H9 (cell line): ENCODE data around the gene MSMB. TPM values are rescaled to one million over a fixed set of nuclear protein-coding genes. Genes with fewer than 3 reads are reported as not detected.

ENCODE experiments used
- DNase-seq: peaks from one replicate; pipeline ENCODE4 v3.0.0-alpha.2; 2017
- H2AFZ ChIP-seq: one replicate; pipeline ENCODE4 v1.6.1; 2013; ENCODE audit warnings: mild to moderate bottlenecking, low read length, control low read depth, moderate library complexity
- H2AK5ac ChIP-seq: 2 replicates; pipeline ENCODE4 v1.6.1; 2013; ENCODE audit warnings: low read length, control low read depth, mixed read lengths; ENCODE audit not compliant: insufficient read length
- H2BK120ac ChIP-seq: one replicate; pipeline ENCODE4 v1.6.1; 2013; ENCODE audit warnings: low read depth, mild to moderate bottlenecking, low read length, control low read depth, inconsistent platforms; ENCODE audit not compliant: poor library complexity, severe bottlenecking
- H2BK12ac ChIP-seq: 2 replicates; pipeline ENCODE4 v1.6.1; 2013; ENCODE audit warnings: low read length, control low read depth, mixed read lengths, low read depth; ENCODE audit not compliant: insufficient read length
- H2BK15ac ChIP-seq: 2 replicates; pipeline ENCODE4 v1.6.1; 2013; ENCODE audit warnings: low read depth, low read length, control low read depth
- H2BK20ac ChIP-seq: one replicate; pipeline ENCODE4 v1.6.1; 2013; ENCODE audit warnings: low read depth, mild to moderate bottlenecking, low read length, control low read depth, inconsistent platforms; ENCODE audit not compliant: poor library complexity, severe bottlenecking
- H2BK5ac ChIP-seq: 2 replicates; pipeline ENCODE4 v1.6.1; 2013; ENCODE audit warnings: low read length, control low read depth, mixed read lengths; ENCODE audit not compliant: insufficient read length
- H3K14ac ChIP-seq: 2 replicates; pipeline ENCODE4 v1.6.1; 2013; ENCODE audit warnings: low read length, control low read depth; ENCODE audit not compliant: insufficient read depth
- H3K18ac ChIP-seq: 2 replicates; pipeline ENCODE4 v1.6.1; 2013; ENCODE audit warnings: low read depth, mild to moderate bottlenecking, mixed read lengths, low read length, control low read depth; ENCODE audit not compliant: insufficient read length
- H3K23ac ChIP-seq: 2 replicates; pipeline ENCODE4 v1.6.1; 2013; ENCODE audit warnings: low read length, control low read depth, mixed read lengths, low read depth; ENCODE audit not compliant: insufficient read length
- H3K23me2 ChIP-seq: 2 replicates; pipeline ENCODE4 v1.6.1; 2013; ENCODE audit warnings: low read depth, mild to moderate bottlenecking, mixed read lengths, low read length, control low read depth; ENCODE audit not compliant: insufficient read length, poor library complexity, severe bottlenecking
- H3K27ac ChIP-seq: 2 replicates; pipeline ENCODE4 v1.5.1; 2013; ENCODE audit warnings: low read length, control low read depth, mixed read lengths, low read depth; ENCODE audit not compliant: insufficient read length
- H3K27me3 ChIP-seq: 2 replicates; pipeline ENCODE4 v1.6.1; 2013; ENCODE audit warnings: low read length, control low read depth, inconsistent platforms; ENCODE audit not compliant: insufficient read depth
- H3K4ac ChIP-seq: 2 replicates; pipeline ENCODE4 v1.6.1; 2013; ENCODE audit warnings: low read depth, mild to moderate bottlenecking, control low read depth, inconsistent platforms, low read length, moderate library complexity
- H3K4me1 ChIP-seq: 2 replicates; pipeline ENCODE4 v1.6.1; 2013; ENCODE audit warnings: low read length, control low read depth, inconsistent platforms; ENCODE audit not compliant: insufficient read depth
- H3K4me2 ChIP-seq: 2 replicates; pipeline ENCODE4 v1.6.1; 2013; ENCODE audit warnings: low read length, control low read depth, mixed read lengths; ENCODE audit not compliant: insufficient read length, insufficient read depth
- H3K56ac ChIP-seq: 2 replicates; pipeline ENCODE4 v1.6.1; 2013; ENCODE audit warnings: low read depth, mild to moderate bottlenecking, mixed read lengths, low read length, control low read depth; ENCODE audit not compliant: insufficient read length
- H3K79me1 ChIP-seq: 2 replicates; pipeline ENCODE4 v1.6.1; 2013; ENCODE audit warnings: low read depth, mild to moderate bottlenecking, moderate library complexity, low read length, control low read depth, inconsistent platforms; ENCODE audit not compliant: insufficient read depth, poor library complexity, severe bottlenecking
- H3K79me2 ChIP-seq: 2 replicates; pipeline ENCODE4 v1.6.1; 2013; ENCODE audit warnings: low read length, control low read depth, inconsistent platforms; ENCODE audit not compliant: insufficient read depth
- H3K9ac ChIP-seq: 2 replicates; pipeline ENCODE4 v1.6.1; 2013; ENCODE audit warnings: low read length, control low read depth, mixed read lengths; ENCODE audit not compliant: insufficient read length; ENCODE audit errors: extremely low read depth
- H3K9me3 ChIP-seq: one replicate; pipeline ENCODE4 v1.6.1; 2013; ENCODE audit warnings: low read depth, low read length, inconsistent platforms; ENCODE audit not compliant: control insufficient read depth
- H3T11ph ChIP-seq: one replicate; pipeline ENCODE4 v1.6.1; 2013; ENCODE audit warnings: mild to moderate bottlenecking, low read length, control low read depth, inconsistent platforms
- H4K20me1 ChIP-seq: one replicate; pipeline ENCODE4 v1.6.1; 2013; ENCODE audit not compliant: control insufficient read depth, insufficient read length, insufficient read depth
- H4K5ac ChIP-seq: 2 replicates; pipeline ENCODE4 v1.6.1; 2013; ENCODE audit warnings: low read depth, mild to moderate bottlenecking, mixed read lengths, low read length, control low read depth; ENCODE audit not compliant: insufficient read length
- H4K8ac ChIP-seq: replicated peaks from 2 replicates; pipeline ENCODE4 v1.6.1; 2013; ENCODE audit warnings: low read length, control low read depth, mixed read lengths, low read depth; ENCODE audit not compliant: insufficient read length
- H4K91ac ChIP-seq: 2 replicates; pipeline ENCODE4 v1.6.1; 2013; ENCODE audit warnings: low read depth, mild to moderate bottlenecking, moderate library complexity, mixed read lengths, low read length, control low read depth; ENCODE audit not compliant: insufficient read length
- H3K27ac Mint-ChIP-seq, 3 experiments: 2 replicates in 2 of 3; 3 replicates in 1 of 3; pipeline ENCODE4 v1.8.0; 2020 to 2021; ENCODE audit warnings: mixed read lengths in 3 of 3, mild to moderate bottlenecking in 1 of 3, moderate library complexity in 1 of 3
- H3K27me3 Mint-ChIP-seq: 2 replicates; pipeline ENCODE4 v1.8.0; 2021; ENCODE audit warnings: low read depth, mild to moderate bottlenecking, moderate library complexity, mixed read lengths
- H3K36me3 Mint-ChIP-seq, 3 experiments: 2 replicates in 2 of 3; 3 replicates in 1 of 3; pipeline ENCODE4 v1.8.0; 2020 to 2021; ENCODE audit warnings: low read depth in 3 of 3, mixed read lengths in 3 of 3; ENCODE audit not compliant: insufficient read depth in 1 of 3
- H3K4me1 Mint-ChIP-seq, 2 experiments: 2 replicates each; pipeline ENCODE4 v1.8.0; 2020; ENCODE audit warnings: mixed read lengths in 2 of 2
- H3K4me3 Mint-ChIP-seq, 2 experiments: 2 replicates in 1 of 2; 3 replicates in 1 of 2; pipeline ENCODE4 v1.8.0; 2020 to 2021; ENCODE audit warnings: mild to moderate bottlenecking in 2 of 2, mixed read lengths in 2 of 2, moderate library complexity in 1 of 2
- H3K9me3 Mint-ChIP-seq, 2 experiments: 2 replicates in 1 of 2; 3 replicates in 1 of 2; pipeline ENCODE4 v1.8.0; 2020; ENCODE audit warnings: mild to moderate bottlenecking in 2 of 2, mixed read lengths in 2 of 2, moderate library complexity in 1 of 2
- WGBS: extraction: QIAGEN DNeasy Blood & Tissue Kit; methylation state at CpG from one replicate; pipeline ENCODE4 v1.1.7; 2013; ENCODE audit warnings: missing lambda C conversion rate, low lambda C conversion rate, mixed read lengths; ENCODE audit not compliant: insufficient read length; ENCODE audit errors: extremely low coverage; 5-methylcytosine and 5-hydroxymethylcytosine counted together
- total RNA-seq: library from RNA; stranded (reverse); gene quantifications from 2 replicates; pipeline ENCODE4 v1.2.1, GENCODE V29; 2021
- TF ChIP-seq, protein P1 (sequence below): fragments of 200-600 bp; sonication (generic); conservative IDR thresholded peaks from 3 replicates; pipeline ENCODE4 v1.8.0; 2021; ENCODE audit warnings: antibody characterized with exemption, mild to moderate bottlenecking

The MSMB gene
- total RNA-seq, 1 experiment from 2014 or later: not detected

- Histone ChIP-seq H3K27me3 (no peaks in the 10 kb centered on the region), H3K4me1 (no peaks in the 10 kb centered on the region), H3K14ac (no peak overlapping the region), H2BK12ac (no peak overlapping the region), H3K4ac (no peak overlapping the region), H3K27ac (no peak overlapping the region), H3K9me3 (no peaks in the 10 kb centered on the region), H2BK120ac (no peak overlapping the region), H2AK5ac (no peak overlapping the region), H2BK15ac (no peak overlapping the region), H3K18ac (no peak overlapping the region), H4K8ac (no peak overlapping the region), H3K79me1 (no peaks in the 10 kb centered on the region), H3K79me2 (no peaks in the 10 kb centered on the region), H3T11ph (no peak overlapping the region), H3K56ac (no peak overlapping the region), H4K91ac (no peak overlapping the region), H2BK5ac (no peak overlapping the region), H3K9ac (no peak overlapping the region), H4K20me1 (no peaks in the 10 kb centered on the region), H2AFZ (no peak overlapping the region), H4K5ac (no peak overlapping the region), H3K4me2 (no peak overlapping the region), H2BK20ac (no peak overlapping the region), H3K23ac (no peak overlapping the region), H3K23me2 (no peaks in the 10 kb centered on the region)
- H3K9me3 Mint-ChIP-seq: 0 out of 5 replicates have a peak, but pooled peaks cover 0 to 2% of the 10 kb centered on the region in 2 experiments
- no peaks in the 10 kb centered on the region; the same call in 1 of the 2 replicates for H3K27me3 Mint-ChIP-seq
- no peak overlapping the region for H3K4me3 Mint-ChIP-seq
- WGBS: no CpG with 5 or more reads among the region's 12 CpGs
- no peak for DNase-seq
- TF ChIP-seq, protein P1, sequence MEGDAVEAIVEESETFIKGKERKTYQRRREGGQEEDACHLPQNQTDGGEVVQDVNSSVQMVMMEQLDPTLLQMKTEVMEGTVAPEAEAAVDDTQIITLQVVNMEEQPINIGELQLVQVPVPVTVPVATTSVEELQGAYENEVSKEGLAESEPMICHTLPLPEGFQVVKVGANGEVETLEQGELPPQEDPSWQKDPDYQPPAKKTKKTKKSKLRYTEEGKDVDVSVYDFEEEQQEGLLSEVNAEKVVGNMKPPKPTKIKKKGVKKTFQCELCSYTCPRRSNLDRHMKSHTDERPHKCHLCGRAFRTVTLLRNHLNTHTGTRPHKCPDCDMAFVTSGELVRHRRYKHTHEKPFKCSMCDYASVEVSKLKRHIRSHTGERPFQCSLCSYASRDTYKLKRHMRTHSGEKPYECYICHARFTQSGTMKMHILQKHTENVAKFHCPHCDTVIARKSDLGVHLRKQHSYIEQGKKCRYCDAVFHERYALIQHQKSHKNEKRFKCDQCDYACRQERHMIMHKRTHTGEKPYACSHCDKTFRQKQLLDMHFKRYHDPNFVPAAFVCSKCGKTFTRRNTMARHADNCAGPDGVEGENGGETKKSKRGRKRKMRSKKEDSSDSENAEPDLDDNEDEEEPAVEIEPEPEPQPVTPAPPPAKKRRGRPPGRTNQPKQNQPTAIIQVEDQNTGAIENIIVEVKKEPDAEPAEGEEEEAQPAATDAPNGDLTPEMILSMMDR: no peak
- H3K36me3 Mint-ChIP-seq: no peaks in the 10 kb centered on the region
- H3K4me1 Mint-ChIP-seq: no peaks in the 10 kb centered on the region
- no peak overlapping the region for H3K27ac Mint-ChIP-seq
Observed at GRCh38 chr10:46084321-46085165, 38.5 kb upstream of the MSMB start.
